ENCODE measurements around the gene PARL. TPM values are rescaled to one million over a fixed set of nuclear protein-coding genes. Genes with fewer than 3 reads are reported as not detected.

PARL gene
- total RNA-seq, 1 experiment from 2014 or later = 82.3 TPM

DNA sequence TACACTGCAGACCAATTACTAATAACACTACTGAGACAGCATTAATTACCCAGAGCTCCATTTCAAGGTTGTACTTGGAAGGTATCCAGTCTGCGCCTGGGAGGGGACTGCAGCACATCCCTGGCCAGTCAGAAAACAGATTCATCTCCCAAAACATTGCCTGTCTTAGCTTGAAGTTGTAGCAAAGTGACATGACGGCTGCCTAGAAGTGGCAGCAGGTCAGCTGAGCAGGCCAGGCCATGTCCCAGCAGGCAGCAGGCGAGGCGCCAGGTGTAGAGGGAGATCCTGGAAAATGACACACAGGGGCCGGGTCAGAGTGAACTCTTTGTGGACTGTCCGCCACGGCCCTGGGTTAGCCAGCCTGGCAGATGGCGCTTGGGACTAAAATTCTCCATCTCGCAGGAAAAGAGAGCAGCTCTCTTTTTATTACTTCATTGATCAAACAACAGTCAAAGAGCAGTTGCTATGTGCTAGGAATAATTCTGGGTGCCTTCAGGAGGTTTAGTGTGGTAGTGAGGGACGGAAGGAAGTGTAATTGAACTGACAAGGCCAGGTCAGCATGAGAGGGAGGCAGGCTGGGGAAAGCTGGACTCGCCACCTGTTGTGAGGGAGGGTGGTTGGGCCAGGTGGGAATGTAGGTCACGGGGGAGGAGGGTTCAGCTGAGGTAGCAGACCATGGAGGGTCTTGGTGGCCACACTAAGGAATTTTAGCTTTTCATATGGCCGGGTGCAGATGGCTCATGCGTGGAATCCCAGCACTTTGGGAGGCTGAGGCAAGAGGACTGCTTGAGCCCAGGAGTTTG is 58.0 kb downstream of the PARL start:
- intact Hi-C loops (cut with micrococcal nuclease; ENCODE audit: unreplicated experiment) = no loop called here
- Histone ChIP-seq H3K27ac (ENCODE audit: low read length) (no peak overlapping the region), H3K36me3 (ENCODE audit: control insufficient read depth, insufficient read depth, low read length) (no peaks in the 10 kb centered on the region), H3K4me1 (ENCODE audit: control insufficient read depth, insufficient read depth, low read length) (peaks cover 17% of the 10 kb centered on the region), H3K9me3 (ENCODE audit: control insufficient read depth, insufficient read depth, low read depth, low read length) (no peaks in the 10 kb centered on the region), H3K27me3 (ENCODE audit: control insufficient read depth, insufficient read depth, low read length) (no peaks in the 10 kb centered on the region), H3K4me3 (ENCODE audit: low read depth in 2 of 2, low read length in 2 of 2) (no peak overlapping the region; a peak in 1 of 4 replicates)
- BruUV-seq (replicated peaks) = no TSS peak
- ChIA-PET POLR2A (no interaction called here), CTCF (interaction anchor here (0.6 to 1.6 kb wide), 2 partner anchors 58 to 399 kb away, joined by 4 to 6 read pairs; partner anchors contain the start of gene PARL)
- ATAC-seq (no peak), DNase-seq (ENCODE audit: low read depth, low spot score) (no peak)
- in situ Hi-C loops (cut with HindIII; ENCODE audit: low pct_unique_long_range_greater_than_20kb, low sequenced_read_pairs) = no loop called here
- TF ChIP-seq, protein P1, sequence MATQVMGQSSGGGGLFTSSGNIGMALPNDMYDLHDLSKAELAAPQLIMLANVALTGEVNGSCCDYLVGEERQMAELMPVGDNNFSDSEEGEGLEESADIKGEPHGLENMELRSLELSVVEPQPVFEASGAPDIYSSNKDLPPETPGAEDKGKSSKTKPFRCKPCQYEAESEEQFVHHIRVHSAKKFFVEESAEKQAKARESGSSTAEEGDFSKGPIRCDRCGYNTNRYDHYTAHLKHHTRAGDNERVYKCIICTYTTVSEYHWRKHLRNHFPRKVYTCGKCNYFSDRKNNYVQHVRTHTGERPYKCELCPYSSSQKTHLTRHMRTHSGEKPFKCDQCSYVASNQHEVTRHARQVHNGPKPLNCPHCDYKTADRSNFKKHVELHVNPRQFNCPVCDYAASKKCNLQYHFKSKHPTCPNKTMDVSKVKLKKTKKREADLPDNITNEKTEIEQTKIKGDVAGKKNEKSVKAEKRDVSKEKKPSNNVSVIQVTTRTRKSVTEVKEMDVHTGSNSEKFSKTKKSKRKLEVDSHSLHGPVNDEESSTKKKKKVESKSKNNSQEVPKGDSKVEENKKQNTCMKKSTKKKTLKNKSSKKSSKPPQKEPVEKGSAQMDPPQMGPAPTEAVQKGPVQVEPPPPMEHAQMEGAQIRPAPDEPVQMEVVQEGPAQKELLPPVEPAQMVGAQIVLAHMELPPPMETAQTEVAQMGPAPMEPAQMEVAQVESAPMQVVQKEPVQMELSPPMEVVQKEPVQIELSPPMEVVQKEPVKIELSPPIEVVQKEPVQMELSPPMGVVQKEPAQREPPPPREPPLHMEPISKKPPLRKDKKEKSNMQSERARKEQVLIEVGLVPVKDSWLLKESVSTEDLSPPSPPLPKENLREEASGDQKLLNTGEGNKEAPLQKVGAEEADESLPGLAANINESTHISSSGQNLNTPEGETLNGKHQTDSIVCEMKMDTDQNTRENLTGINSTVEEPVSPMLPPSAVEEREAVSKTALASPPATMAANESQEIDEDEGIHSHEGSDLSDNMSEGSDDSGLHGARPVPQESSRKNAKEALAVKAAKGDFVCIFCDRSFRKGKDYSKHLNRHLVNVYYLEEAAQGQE (IDR thresholded peaks at IDR 0.05; ENCODE audit: insufficient read depth in 1 of 2, low read depth in 2 of 2, low read length in 1 of 2) = no peak
- TF ChIP-seq SIN3A (IDR thresholded peaks at IDR 0.05; ENCODE audit: borderline replicate concordance, insufficient read depth, low read depth, low read length) (no peak), TCF7L2 (IDR thresholded peaks at IDR 0.05; ENCODE audit: low read depth, low read length) (no peak), POLR2AphosphoS5 (IDR thresholded peaks at IDR 0.05; ENCODE audit: low read depth, low read length) (no peak)

DNA sequence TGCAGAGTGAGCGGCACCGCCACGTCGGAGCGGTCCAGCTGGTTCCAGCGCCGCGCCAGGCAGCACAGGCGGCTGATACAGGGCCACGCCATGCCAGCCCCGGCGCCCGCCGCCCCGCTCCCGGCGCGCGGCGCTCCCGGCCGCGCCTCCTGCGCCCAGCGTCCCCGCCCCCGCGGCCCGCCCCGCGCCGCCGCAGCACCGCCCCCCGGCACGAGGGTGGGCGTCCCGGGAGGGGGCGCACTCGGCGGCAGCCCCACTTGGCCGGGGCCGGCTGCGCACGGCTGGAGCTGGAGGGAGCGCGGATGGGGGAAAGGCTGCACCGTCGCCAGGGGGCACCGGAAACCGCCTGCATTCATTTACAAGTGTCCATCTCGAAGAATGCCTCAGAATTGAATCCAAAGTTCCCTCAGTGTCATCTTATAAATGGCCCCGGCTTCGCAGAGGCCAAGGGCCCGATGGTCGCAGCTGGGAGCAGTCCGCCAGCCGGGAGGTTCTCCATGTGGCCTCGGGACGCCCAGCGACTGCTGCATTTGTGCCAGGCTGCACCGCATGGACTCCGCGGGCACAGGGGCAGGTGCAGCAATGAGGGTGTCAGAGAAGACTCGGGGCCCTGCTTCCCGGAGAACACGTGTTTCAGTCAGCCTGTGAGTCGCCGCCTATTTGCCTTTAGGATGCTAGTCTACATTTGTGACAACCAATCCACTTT is 59.1 kb downstream of the PARL start, which contains the start of gene MAP6D1:
MAP6D1 (minus strand) TSS at position 122 of the 706 bp plus-strand sequence; CDS start at position 92, 30 bp downstream.
- POLR2A ChIA-PET = no interaction called here
- ATAC-seq = peak; percentile 88
- H3K27me3 ChIP-seq (ENCODE audit: control insufficient read depth, insufficient read depth, low read length) = no peaks in the 10 kb centered on the region
- CTCF ChIA-PET = interaction anchor here (0.6 to 1.6 kb wide), 2 partner anchors 42 to 59 kb away, joined by 3 to 6 read pairs; partner anchors contain the start of gene PARL
- peaks cover 17% of the 10 kb centered on the region for H3K4me1 ChIP-seq (ENCODE audit: control insufficient read depth, insufficient read depth, low read length)
- TF ChIP-seq, protein P1 (IDR thresholded peaks at IDR 0.05; ENCODE audit: insufficient read depth in 1 of 2, low read depth in 2 of 2, low read length in 1 of 2) = no peak
- TF ChIP-seq, protein P2, sequence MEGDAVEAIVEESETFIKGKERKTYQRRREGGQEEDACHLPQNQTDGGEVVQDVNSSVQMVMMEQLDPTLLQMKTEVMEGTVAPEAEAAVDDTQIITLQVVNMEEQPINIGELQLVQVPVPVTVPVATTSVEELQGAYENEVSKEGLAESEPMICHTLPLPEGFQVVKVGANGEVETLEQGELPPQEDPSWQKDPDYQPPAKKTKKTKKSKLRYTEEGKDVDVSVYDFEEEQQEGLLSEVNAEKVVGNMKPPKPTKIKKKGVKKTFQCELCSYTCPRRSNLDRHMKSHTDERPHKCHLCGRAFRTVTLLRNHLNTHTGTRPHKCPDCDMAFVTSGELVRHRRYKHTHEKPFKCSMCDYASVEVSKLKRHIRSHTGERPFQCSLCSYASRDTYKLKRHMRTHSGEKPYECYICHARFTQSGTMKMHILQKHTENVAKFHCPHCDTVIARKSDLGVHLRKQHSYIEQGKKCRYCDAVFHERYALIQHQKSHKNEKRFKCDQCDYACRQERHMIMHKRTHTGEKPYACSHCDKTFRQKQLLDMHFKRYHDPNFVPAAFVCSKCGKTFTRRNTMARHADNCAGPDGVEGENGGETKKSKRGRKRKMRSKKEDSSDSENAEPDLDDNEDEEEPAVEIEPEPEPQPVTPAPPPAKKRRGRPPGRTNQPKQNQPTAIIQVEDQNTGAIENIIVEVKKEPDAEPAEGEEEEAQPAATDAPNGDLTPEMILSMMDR (IDR thresholded peaks at IDR 0.05) = peak; percentile 85
- DNase-seq (ENCODE audit: low read depth, low spot score) = no peak
- intact Hi-C loops (cut with micrococcal nuclease; ENCODE audit: unreplicated experiment) (no loop called here), in situ Hi-C loops (cut with HindIII; ENCODE audit: low pct_unique_long_range_greater_than_20kb, low sequenced_read_pairs) (no loop called here)
- no TSS peak for BruUV-seq (replicated peaks)
- H3K4me3 ChIP-seq (ENCODE audit: low read depth in 2 of 2, low read length in 2 of 2) = peak within 1 kb of the TSS; percentile 63 to 67
- no peaks in the 10 kb centered on the region for H3K9me3 ChIP-seq (ENCODE audit: control insufficient read depth, insufficient read depth, low read depth, low read length)
- no peaks in the 10 kb centered on the region for H3K36me3 ChIP-seq (ENCODE audit: control insufficient read depth, insufficient read depth, low read length)
- peak within 1 kb of the TSS; percentile 44; the same call in 1 of the 2 replicates for H3K27ac ChIP-seq (ENCODE audit: low read length)

Data from Panc1 (cell line).